Spleen (tissue), 3 donors: Measurements from ENCODE around the gene NRAP.

Source experiments
- POLR2A ChIP-seq, 3 donors: fragments of 450-650 bp; IDR thresholded peaks; one replicate each; pipeline ENCODE4 v1.5.1; 2017; ENCODE audit warnings: antibody characterized with exemption in 3 of 3, mild to moderate bottlenecking in 1 of 3
- POLR2AphosphoS5 ChIP-seq, 3 donors: sonication (generic); formaldehyde crosslinking; IDR thresholded peaks; one replicate each; pipeline ENCODE4 v1.5.1; 2017; ENCODE audit warnings: antibody characterized with exemption in 3 of 3

DNA sequence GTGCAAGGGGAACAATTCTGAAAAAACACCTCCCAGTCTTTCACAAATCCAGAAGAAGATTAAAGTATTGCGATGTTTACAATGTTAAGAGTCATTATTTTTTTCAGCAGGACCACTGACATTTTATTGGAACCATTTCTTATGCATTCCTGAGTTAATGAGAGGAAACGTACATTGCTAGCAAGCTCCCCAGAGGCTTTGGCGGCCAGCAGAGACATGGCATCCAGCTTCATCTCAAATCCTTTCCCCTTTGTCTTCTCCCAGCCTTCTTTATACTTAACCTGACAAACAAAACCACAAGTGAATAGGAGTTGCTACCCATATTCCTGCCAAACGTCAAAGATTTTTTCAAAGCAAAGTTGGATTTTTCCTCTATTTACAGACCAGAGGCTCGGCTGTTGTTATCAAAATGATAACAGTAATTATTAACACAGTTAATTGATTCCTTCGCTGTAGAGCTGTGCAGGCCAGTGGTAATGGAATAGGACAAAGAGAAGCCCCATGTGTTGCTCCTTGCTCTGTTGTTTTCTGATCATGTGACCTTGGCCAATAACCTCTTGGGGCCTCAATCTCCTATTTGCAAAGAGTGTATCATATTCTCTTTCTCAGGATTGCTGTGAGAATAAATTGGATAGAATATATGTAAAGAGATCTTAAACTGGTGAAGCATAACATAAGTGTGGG is 32.0 kb downstream of the NRAP start:
- TF ChIP-seq POLR2A (IDR thresholded peaks at IDR 0.05) = no peak
- no peak for TF ChIP-seq POLR2AphosphoS5 (IDR thresholded peaks at IDR 0.05)
